DMS114 treated with DMSO at 0.1 percent for 48 hours (cell line): ENCODE results near the gene DGKA.
"Not testable (repeated sequence)": the region's sequence is repeated elsewhere in the genome, so short reads cannot be mapped to it uniquely, and the experiment has no call there.

Experiments used
- DNase-seq: peaks from one replicate; lab custom pipeline; 2025; ENCODE audit not compliant: unreplicated experiment; lab: John Stamatoyannopoulos, UW

Gene DGKA

DNA sequence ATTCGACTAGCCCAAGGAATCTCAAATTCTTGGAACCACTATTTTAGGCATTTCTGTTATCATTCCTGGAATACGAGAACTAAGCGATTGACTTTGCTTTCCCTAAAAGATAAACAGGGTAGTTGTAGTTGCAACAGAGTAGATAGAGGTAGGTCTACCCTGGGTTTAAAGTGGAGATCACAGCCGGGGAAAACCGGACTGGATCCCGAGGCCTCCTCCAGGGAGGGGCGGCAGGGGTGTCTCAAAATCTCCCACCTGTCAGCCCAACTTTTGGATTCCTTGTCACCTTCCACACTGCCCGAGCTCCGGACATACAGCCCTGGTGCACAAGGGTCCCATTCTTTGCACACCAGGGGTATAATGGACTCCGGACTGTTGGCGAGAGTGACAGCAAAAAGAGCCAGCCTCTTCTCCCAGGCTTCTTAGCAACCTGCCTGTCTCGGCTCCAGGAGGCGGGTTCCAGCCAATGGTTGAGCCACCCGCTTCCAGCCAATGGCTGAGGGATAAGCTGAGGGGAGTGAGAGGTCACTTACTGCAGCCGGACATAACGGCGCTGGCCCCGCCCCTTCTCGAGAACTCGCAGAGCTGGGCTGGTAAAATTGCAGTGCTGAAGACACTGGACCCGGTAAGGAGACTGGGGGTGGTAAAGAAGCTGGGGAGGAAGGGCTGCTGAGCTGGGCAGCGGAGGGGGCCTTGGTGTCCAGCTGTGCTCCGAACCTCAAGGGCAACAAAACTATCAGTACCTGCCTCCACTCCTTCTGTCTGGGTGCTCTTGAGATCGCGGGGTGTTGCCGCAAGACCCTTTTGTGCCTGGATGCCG, 66.0 kb downstream of the DGKA start, which contains the start of gene SUOX:
Gene SUOX, plus strand, starts transcription at position 562 of the 820 bp plus-strand sequence. CDS start 4,946 bp downstream, outside the sequence.
- DNase-seq, result peak; percentile 98

DNA sequence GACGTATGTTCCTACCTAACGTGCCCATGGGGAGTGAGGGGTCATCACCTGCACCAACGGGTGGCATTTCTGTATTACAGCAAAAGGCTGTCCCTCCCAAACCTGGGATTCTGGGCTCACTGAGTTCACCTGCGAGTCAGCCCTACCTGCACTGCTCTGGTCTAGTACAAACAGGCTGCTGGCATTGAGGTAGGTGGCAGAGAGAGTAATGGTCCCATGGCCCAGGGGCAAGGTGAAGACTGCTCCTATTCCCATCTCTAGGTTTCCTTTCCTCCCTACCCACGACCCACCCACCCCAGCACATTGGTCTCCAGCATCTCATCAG, 66.5 kb downstream of the DGKA start:
- no peak for DNase-seq

DNA sequence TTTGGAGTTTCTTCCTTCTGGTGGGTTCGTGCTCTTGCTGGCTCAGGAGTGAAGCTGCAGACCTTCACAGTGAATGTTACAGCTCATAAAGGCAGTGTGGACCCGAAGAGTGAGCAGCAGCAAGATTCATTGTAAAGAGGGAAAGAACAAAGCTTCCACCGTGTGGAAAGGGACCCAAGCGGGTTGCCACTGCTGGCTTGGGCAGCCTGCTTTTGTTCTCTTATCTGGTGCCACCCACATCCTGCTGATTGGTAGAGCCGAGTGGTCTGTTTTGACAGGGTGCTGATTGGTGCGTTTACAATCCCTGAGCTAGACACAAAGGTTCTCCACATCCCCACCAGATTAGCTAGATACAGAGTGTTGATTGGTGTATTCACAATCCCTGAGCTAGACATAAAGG, 68.6 kb downstream of the DGKA start:
- DNase-seq, result not testable (repeated sequence)

DNA sequence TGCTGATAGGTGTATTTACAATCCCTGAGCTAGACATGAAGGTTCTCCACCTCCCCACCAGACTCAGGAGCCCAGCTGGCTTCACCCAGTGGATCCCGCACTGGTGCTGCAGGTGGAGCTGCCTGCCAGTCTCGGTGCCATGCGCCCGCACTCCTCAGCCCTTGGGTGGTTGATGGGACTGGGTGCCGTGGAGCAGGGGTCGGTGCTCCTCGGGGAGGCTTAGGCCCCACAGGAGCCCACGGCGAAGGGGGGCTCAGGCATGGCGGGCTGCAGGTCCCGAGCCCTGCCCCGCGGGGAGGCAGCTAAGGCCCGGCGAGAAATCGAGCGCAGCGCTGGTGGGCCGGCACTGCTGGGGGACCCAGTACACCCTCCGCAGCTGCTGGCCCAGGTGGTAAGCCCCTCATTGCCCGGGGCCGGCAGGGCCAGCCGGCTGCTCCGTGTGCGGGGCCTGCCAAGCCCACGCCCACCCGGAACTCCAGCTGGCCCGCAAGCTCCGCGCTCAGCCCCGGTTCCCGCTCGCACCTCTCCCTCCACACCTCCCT, 69.1 kb downstream of the DGKA start:
- DNase-seq, result not testable (repeated sequence)

DNA sequence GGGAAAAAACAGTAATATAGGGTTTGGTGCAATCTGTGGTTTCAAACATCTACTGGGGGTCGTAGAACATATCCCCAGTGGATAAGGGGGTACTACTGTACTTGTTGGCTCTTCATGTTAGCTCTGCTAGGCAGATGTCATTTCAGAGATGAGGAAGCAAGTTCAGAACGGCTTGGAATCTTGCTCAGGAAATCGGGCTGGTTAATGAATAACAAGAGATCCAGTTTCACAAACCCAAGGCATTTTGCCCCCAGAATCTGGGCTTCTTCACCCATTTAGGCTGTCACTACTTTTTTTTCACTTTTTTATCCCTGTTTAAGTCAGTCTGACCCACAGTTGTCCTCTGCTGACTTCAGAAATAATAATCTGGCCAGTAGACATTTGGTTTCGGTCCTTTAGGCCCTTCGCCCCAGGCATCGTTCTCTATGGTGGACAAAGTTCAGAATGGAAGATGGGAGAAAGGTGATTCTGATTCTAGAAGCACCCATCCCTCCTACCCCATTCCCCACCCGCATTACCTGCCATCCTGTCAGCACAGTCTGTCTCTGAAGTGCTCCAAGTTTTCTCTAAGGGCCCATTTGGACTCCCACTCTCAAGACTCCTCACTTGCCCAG, 70.6 kb downstream of the DGKA start:
- no peak for DNase-seq

DNA sequence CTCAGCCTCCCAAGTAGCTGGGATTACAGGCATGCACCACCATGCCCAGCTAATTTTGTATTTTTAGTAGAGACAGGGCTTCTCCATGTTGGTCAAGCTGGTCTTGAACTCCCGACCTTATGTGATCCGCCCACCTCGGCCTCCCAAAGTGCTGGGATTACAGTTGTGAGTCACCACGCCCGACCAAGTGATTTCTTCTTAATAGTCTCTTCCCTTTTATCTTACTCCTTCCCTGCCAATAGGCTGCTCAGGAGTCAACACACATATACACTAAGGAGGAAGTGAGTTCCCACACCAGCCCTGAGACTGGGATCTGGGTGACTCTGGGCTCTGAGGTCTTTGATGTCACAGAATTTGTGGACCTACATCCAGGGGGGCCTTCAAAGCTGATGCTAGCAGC, 72.4 kb downstream of the DGKA start:
- not testable (repeated sequence) for DNase-seq
